HEK293 (cell line): ENCODE data around the gene ZNF410.
"Not testable (repeated sequence)": the region's sequence is repeated elsewhere in the genome, so short reads cannot be mapped to it uniquely, and the experiment has no call there.

Source experiments
- CTCF ChIA-PET: fragments of 350-600 bp; formaldehyde crosslinking; extraction: SDS; loops from one replicate; lab custom pipeline; 2021; ENCODE audit warnings: antibody characterized with exemption; lab: Yijun Ruan, JAX
- POLR2A ChIA-PET: fragments of 300-600 bp; formaldehyde crosslinking; extraction: SDS; loops from one replicate; lab custom pipeline; 2020; ENCODE audit warnings: antibody characterized with exemption, inconsistent platforms; lab: Yijun Ruan, JAX
- H3K27ac ChIP-seq: fragments of 200-500 bp; sonication (Bioruptor generic); 2 replicates; pipeline ENCODE4 v1.5.1; 2014; ENCODE audit warnings: low read depth, low read length, control low read depth, inconsistent platforms; ENCODE audit errors: extremely low read depth
- H3K36me3 ChIP-seq, 2 experiments: fragments of 200-500 bp in 1 of 2; sonication (Bioruptor generic) in 1 of 2; 1 replicate in 1 of 2; 2 replicates in 1 of 2; pipeline ENCODE4 v1.5.1; 2014 to 2017; ENCODE audit warnings: inconsistent platforms in 2 of 2, low read length in 2 of 2; ENCODE audit not compliant: control insufficient read depth in 2 of 2, insufficient read depth in 1 of 2
- H3K4me1 ChIP-seq: fragments of 200-500 bp; sonication (Bioruptor generic); 2 replicates; pipeline ENCODE4 v1.5.1; 2014; ENCODE audit warnings: mild to moderate bottlenecking, low read length, inconsistent platforms; ENCODE audit not compliant: control insufficient read depth, insufficient read depth
- H3K4me3 ChIP-seq: 2 replicates; pipeline ENCODE4 v1.5.1; 2011; ENCODE audit warnings: low read depth, mild to moderate bottlenecking, control low read depth, low read length, moderate library complexity
- H3K9me3 ChIP-seq: fragments of 200-500 bp; sonication (Bioruptor generic); 2 replicates; pipeline ENCODE4 v1.5.1; 2014; ENCODE audit warnings: low read depth, low read length, inconsistent platforms; ENCODE audit not compliant: control insufficient read depth, insufficient read depth
- MEIS1 ChIP-seq: sonication (generic); formaldehyde crosslinking; IDR thresholded peaks from 2 replicates; pipeline ENCODE4 v1.8.1; 2022; ENCODE audit warnings: missing genetic modification reagents, mild to moderate bottlenecking, borderline replicate concordance
- SP2 ChIP-seq: fragments of 450-650 bp; formaldehyde crosslinking; IDR thresholded peaks from 2 replicates; pipeline ENCODE4 v1.5.1; 2016; ENCODE audit warnings: missing biosample characterization, missing genetic modification characterization
- TRIM28 ChIP-seq: IDR thresholded peaks from 2 replicates; pipeline ENCODE4 v1.6.1; 2011; ENCODE audit warnings: low read length, control low read depth, borderline replicate concordance
- ZNF112 ChIP-seq: fragments of 450-650 bp; formaldehyde crosslinking; IDR thresholded peaks from 2 replicates; pipeline ENCODE4 v1.5.0; 2017; ENCODE audit warnings: missing biosample characterization, missing genetic modification characterization
- ZNF146 ChIP-seq: fragments of 450-650 bp; formaldehyde crosslinking; IDR thresholded peaks from 2 replicates; pipeline ENCODE4 v1.5.1; 2016; ENCODE audit warnings: missing biosample characterization, missing genetic modification characterization
- ZNF324 ChIP-seq: fragments of 450-650 bp; formaldehyde crosslinking; IDR thresholded peaks from 2 replicates; pipeline ENCODE4 v1.5.1; 2016; ENCODE audit warnings: missing biosample characterization, missing genetic modification characterization
- ZNF404 ChIP-seq: fragments of 450-650 bp; formaldehyde crosslinking; IDR thresholded peaks from 2 replicates; pipeline ENCODE4 v1.5.1; 2017; ENCODE audit warnings: missing biosample characterization, missing genetic modification characterization
- ZNF501 ChIP-seq: fragments of 450-650 bp; formaldehyde crosslinking; IDR thresholded peaks from 2 replicates; pipeline ENCODE4 v1.5.1; 2016; ENCODE audit warnings: missing biosample characterization, missing genetic modification characterization
- ZNF626 ChIP-seq: fragments of 450-650 bp; sonication (Bioruptor Pico); formaldehyde crosslinking; IDR thresholded peaks from 2 replicates; pipeline ENCODE4 v1.5.1; 2018; ENCODE audit warnings: missing biosample characterization, missing genetic modification characterization, inconsistent platforms
- ZNF677 ChIP-seq: fragments of 450-650 bp; IDR thresholded peaks from 2 replicates; pipeline ENCODE4 v1.5.0; 2018; ENCODE audit warnings: missing biosample characterization, mild to moderate bottlenecking, missing genetic modification characterization, moderate library complexity
- ZNF837 ChIP-seq: fragments of 450-650 bp; formaldehyde crosslinking; IDR thresholded peaks from 2 replicates; pipeline ENCODE4 v1.5.1; 2016; ENCODE audit warnings: missing biosample characterization, missing genetic modification characterization
- ZSCAN30 ChIP-seq: fragments of 450-650 bp; IDR thresholded peaks from 2 replicates; pipeline ENCODE4 v1.5.1; 2018; ENCODE audit warnings: missing biosample characterization, mild to moderate bottlenecking, missing genetic modification characterization, moderate library complexity
- TF ChIP-seq, protein P1 (sequence below): fragments of 450-650 bp; formaldehyde crosslinking; IDR thresholded peaks from 2 replicates; pipeline ENCODE4 v1.5.1; 2017; ENCODE audit warnings: missing biosample characterization, missing genetic modification characterization
- TF ChIP-seq, protein P2 (sequence below): fragments of 450-650 bp; IDR thresholded peaks from 2 replicates; pipeline ENCODE4 v1.5.1; 2018; ENCODE audit warnings: missing biosample characterization, mild to moderate bottlenecking, missing genetic modification characterization
- TF ChIP-seq, protein P3 (sequence below): fragments of 450-650 bp; formaldehyde crosslinking; IDR thresholded peaks from 2 replicates; pipeline ENCODE4 v1.5.1; 2017; ENCODE audit warnings: missing biosample characterization, missing genetic modification characterization
- TF ChIP-seq, protein P4 (sequence below): fragments of 450-650 bp; formaldehyde crosslinking; IDR thresholded peaks from 2 replicates; pipeline ENCODE4 v1.5.1; 2016; ENCODE audit warnings: missing biosample characterization, missing genetic modification characterization
- TF ChIP-seq, protein P5 (sequence below): sonication (generic); formaldehyde crosslinking; IDR thresholded peaks from 2 replicates; pipeline ENCODE4 v1.8.1; 2022; ENCODE audit warnings: mild to moderate bottlenecking, moderate library complexity, missing genetic modification reagents
- TF ChIP-seq, protein P6 (sequence below): fragments of 450-650 bp; formaldehyde crosslinking; IDR thresholded peaks from 2 replicates; pipeline ENCODE4 v1.5.1; 2016; ENCODE audit warnings: missing biosample characterization, missing genetic modification characterization

The ZNF410 gene

DNA sequence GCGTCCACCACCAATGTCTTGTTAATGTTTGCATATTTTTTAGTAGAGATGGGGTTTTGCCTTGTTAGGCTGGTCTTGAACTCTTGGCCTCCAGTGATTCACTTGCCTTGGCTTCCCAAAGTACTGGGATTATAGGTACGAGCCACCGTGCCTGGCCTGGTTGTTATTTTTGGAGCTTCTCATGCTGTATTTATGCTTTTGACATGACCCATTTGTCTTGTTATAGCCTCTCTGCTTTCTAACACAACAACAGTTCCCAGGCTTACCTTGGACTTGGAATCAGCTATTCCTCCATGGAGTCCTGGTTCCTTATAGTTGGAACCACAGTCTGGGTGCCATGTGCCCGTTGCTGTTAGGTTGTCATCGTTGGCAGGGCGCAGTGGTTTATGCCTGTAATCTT is 29.7 kb downstream of the ZNF410 start:
- no peak for TF ChIP-seq ZNF677 (tag by site-specific recombination)
- TF ChIP-seq, protein P1, sequence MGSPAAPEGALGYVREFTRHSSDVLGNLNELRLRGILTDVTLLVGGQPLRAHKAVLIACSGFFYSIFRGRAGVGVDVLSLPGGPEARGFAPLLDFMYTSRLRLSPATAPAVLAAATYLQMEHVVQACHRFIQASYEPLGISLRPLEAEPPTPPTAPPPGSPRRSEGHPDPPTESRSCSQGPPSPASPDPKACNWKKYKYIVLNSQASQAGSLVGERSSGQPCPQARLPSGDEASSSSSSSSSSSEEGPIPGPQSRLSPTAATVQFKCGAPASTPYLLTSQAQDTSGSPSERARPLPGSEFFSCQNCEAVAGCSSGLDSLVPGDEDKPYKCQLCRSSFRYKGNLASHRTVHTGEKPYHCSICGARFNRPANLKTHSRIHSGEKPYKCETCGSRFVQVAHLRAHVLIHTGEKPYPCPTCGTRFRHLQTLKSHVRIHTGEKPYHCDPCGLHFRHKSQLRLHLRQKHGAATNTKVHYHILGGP (tag by site-specific recombination): no peak
- no peak for TF ChIP-seq ZNF404 (tag by site-specific recombination)
- Histone ChIP-seq H3K4me3 (no peak overlapping the region), H3K36me3 (peaks cover 63 to 83% of the 10 kb centered on the region in 2 experiments), H3K9me3 (no peaks in the 10 kb centered on the region), H3K27ac (no peak overlapping the region), H3K4me1 (no peaks in the 10 kb centered on the region)
- CTCF ChIA-PET: no interaction called here
- POLR2A ChIA-PET: no interaction called here

DNA sequence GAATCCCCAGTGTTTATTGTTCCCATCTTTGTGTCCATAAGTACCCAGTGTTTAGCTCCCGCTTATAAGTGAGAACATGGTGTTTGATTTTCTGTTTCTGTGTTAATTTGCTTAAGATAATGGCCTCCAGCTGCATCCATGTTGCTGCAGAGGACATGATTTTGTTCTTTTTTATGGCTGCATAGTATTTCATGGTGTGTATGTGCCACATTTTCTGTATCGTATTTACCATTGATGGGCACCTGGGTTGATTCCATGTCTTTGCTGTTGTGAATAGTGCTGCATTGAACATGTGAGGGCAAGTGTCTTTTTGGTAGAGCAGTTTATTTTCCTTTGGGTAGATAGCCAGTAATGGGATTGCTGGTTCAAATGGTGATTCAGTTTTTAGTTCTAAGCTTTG is 32.8 kb downstream of the ZNF410 start:
- H3K9me3 ChIP-seq, CTCF ChIA-PET, H3K4me3 ChIP-seq, H3K4me1 ChIP-seq, POLR2A ChIA-PET, H3K27ac ChIP-seq: not testable (repeated sequence)
- TF ChIP-seq ZNF146 (tag by site-specific recombination): peak; percentile 98
- H3K36me3 ChIP-seq: peaks cover 72 to 83% of the 10 kb centered on the region in 2 experiments

DNA sequence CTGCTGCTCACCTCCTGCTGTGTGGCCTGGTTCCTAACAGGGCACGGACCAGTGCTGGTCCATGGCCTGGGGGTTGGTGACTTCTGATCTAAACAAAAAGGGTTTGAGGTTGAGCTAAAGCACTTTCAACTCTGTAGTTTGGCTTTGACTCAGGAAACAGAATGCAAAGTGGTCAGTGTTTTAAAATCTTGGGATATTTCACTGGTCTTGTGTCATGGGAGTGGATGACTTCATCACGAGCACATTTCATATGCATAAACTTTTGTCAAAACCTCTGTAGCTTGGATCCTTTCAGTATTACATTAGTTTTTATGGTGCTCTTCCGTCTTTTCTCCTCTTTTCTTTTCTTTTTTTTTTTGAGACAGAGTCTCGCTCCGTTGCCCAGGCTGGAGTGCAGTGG is 37.7 kb downstream of the ZNF410 start:
- H3K36me3 ChIP-seq: peaks cover 78 to 97% of the 10 kb centered on the region in 2 experiments
- H3K4me3 ChIP-seq: no peak overlapping the region
- POLR2A ChIA-PET: no interaction called here
- TF ChIP-seq ZNF324 (tag by site-specific recombination) (no peak), ZNF112 (tag by site-specific recombination) (no peak), ZNF837 (tag by site-specific recombination) (no peak), MEIS1 (CRISPR knock-in tag) (no peak), ZNF501 (tag by site-specific recombination) (no peak), ZSCAN30 (tag by site-specific recombination) (no peak), TRIM28 (no peak), ZNF626 (tag by site-specific recombination) (no peak), SP2 (tag by site-specific recombination) (no peak), ZNF677 (tag by site-specific recombination) (no peak)
- TF ChIP-seq, protein P2, sequence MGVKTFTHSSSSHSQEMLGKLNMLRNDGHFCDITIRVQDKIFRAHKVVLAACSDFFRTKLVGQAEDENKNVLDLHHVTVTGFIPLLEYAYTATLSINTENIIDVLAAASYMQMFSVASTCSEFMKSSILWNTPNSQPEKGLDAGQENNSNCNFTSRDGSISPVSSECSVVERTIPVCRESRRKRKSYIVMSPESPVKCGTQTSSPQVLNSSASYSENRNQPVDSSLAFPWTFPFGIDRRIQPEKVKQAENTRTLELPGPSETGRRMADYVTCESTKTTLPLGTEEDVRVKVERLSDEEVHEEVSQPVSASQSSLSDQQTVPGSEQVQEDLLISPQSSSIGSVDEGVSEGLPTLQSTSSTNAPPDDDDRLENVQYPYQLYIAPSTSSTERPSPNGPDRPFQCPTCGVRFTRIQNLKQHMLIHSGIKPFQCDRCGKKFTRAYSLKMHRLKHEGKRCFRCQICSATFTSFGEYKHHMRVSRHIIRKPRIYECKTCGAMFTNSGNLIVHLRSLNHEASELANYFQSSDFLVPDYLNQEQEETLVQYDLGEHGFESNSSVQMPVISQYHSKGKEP (tag by site-specific recombination): no peak
- TF ChIP-seq, protein P3, sequence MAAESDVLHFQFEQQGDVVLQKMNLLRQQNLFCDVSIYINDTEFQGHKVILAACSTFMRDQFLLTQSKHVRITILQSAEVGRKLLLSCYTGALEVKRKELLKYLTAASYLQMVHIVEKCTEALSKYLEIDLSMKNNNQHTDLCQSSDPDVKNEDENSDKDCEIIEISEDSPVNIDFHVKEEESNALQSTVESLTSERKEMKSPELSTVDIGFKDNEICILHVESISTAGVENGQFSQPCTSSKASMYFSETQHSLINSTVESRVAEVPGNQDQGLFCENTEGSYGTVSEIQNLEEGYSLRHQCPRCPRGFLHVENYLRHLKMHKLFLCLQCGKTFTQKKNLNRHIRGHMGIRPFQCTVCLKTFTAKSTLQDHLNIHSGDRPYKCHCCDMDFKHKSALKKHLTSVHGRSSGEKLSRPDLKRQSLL (tag by site-specific recombination): no peak
- TF ChIP-seq, protein P4, sequence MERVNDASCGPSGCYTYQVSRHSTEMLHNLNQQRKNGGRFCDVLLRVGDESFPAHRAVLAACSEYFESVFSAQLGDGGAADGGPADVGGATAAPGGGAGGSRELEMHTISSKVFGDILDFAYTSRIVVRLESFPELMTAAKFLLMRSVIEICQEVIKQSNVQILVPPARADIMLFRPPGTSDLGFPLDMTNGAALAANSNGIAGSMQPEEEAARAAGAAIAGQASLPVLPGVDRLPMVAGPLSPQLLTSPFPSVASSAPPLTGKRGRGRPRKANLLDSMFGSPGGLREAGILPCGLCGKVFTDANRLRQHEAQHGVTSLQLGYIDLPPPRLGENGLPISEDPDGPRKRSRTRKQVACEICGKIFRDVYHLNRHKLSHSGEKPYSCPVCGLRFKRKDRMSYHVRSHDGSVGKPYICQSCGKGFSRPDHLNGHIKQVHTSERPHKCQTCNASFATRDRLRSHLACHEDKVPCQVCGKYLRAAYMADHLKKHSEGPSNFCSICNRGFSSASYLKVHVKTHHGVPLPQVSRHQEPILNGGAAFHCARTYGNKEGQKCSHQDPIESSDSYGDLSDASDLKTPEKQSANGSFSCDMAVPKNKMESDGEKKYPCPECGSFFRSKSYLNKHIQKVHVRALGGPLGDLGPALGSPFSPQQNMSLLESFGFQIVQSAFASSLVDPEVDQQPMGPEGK: no peak
- TF ChIP-seq, protein P5, sequence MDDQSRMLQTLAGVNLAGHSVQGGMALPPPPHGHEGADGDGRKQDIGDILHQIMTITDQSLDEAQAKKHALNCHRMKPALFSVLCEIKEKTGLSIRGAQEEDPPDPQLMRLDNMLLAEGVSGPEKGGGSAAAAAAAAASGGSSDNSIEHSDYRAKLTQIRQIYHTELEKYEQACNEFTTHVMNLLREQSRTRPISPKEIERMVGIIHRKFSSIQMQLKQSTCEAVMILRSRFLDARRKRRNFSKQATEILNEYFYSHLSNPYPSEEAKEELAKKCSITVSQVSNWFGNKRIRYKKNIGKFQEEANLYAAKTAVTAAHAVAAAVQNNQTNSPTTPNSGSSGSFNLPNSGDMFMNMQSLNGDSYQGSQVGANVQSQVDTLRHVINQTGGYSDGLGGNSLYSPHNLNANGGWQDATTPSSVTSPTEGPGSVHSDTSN: no peak
- TF ChIP-seq, protein P6, sequence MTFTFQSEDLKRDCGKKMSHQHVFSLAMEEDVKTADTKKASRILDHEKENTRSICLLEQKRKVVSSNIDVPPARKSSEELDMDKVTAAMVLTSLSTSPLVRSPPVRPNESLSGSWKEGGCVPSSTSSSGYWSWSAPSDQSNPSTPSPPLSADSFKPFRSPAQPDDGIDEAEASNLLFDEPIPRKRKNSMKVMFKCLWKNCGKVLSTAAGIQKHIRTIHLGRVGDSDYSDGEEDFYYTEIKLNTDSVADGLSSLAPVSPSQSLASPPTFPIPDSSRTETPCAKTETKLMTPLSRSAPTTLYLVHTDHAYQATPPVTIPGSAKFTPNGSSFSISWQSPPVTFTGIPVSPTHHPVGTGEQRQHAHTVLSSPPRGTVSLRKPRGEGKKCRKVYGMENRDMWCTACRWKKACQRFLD (tag by site-specific recombination): no peak
- CTCF ChIA-PET: no interaction called here
- H3K27ac ChIP-seq: no peak overlapping the region
- H3K9me3 ChIP-seq: no peaks in the 10 kb centered on the region
- H3K4me1 ChIP-seq: no peaks in the 10 kb centered on the region
